Sigmoid colon (tissue), 4 donors: ENCODE measurements around the gene SBK2.

Experiments
- POLR2A ChIP-seq, 2 donors: fragments of 450-650 bp; IDR thresholded peaks; one replicate each; pipeline ENCODE4 v1.6.1; 2016; ENCODE audit warnings: antibody characterized with exemption in 2 of 2, mild to moderate bottlenecking in 2 of 2, moderate library complexity in 2 of 2
- POLR2AphosphoS5 ChIP-seq, 4 donors: sonication (generic); formaldehyde crosslinking; IDR thresholded peaks; one replicate each; pipeline ENCODE4 v1.6.1; 2017; ENCODE audit warnings: antibody characterized with exemption in 4 of 4
- TF ChIP-seq, protein P1 (sequence below), 4 experiments: fragments of 450-650 bp in 3 of 4; fragments of 200-600 bp in 1 of 4; IDR thresholded peaks; one replicate each; pipeline ENCODE4 v1.5.1; 2016 to 2019; ENCODE audit warnings: antibody characterized with exemption in 4 of 4, mild to moderate bottlenecking in 3 of 4, moderate library complexity in 2 of 4

DNA sequence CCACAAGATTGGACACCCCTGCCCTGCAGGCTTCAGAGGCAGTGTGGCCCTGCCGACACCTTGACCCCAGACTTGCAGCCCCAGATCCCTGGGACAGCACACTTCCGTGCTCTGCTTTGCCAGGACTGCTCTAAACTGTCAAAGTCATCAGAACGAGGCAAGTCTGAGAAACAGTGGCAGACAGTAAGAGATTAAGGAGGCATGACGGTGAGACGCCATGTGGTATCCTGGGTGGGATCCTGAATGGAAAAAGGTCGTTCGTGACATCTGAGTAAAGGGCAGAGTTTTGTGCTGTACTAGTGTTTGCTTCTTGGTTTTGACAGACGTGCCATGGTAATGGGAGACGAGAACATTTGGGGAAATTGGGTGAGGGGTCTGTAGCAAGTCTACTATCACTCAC is 29.9 kb upstream of the SBK2 start:
- TF ChIP-seq POLR2AphosphoS5 (IDR thresholded peaks at IDR 0.05) = no peak
- TF ChIP-seq POLR2A (IDR thresholded peaks at IDR 0.05) = no peak
- TF ChIP-seq, protein P1, sequence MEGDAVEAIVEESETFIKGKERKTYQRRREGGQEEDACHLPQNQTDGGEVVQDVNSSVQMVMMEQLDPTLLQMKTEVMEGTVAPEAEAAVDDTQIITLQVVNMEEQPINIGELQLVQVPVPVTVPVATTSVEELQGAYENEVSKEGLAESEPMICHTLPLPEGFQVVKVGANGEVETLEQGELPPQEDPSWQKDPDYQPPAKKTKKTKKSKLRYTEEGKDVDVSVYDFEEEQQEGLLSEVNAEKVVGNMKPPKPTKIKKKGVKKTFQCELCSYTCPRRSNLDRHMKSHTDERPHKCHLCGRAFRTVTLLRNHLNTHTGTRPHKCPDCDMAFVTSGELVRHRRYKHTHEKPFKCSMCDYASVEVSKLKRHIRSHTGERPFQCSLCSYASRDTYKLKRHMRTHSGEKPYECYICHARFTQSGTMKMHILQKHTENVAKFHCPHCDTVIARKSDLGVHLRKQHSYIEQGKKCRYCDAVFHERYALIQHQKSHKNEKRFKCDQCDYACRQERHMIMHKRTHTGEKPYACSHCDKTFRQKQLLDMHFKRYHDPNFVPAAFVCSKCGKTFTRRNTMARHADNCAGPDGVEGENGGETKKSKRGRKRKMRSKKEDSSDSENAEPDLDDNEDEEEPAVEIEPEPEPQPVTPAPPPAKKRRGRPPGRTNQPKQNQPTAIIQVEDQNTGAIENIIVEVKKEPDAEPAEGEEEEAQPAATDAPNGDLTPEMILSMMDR (IDR thresholded peaks at IDR 0.05) = no peak
